Activated gamma-delta T cell treated with anti-CD3 and anti-CD28 coated beads, Interleukin-2, amount 50 U/mL, for 16 hours (primary cell): ENCODE measurements around the gene PRELID3B.

Source experiments
- DNase-seq: peaks from one replicate; pipeline ENCODE4 v3.0.0-alpha.2; 2020; ENCODE audit warnings: low read depth

PRELID3B gene

DNA sequence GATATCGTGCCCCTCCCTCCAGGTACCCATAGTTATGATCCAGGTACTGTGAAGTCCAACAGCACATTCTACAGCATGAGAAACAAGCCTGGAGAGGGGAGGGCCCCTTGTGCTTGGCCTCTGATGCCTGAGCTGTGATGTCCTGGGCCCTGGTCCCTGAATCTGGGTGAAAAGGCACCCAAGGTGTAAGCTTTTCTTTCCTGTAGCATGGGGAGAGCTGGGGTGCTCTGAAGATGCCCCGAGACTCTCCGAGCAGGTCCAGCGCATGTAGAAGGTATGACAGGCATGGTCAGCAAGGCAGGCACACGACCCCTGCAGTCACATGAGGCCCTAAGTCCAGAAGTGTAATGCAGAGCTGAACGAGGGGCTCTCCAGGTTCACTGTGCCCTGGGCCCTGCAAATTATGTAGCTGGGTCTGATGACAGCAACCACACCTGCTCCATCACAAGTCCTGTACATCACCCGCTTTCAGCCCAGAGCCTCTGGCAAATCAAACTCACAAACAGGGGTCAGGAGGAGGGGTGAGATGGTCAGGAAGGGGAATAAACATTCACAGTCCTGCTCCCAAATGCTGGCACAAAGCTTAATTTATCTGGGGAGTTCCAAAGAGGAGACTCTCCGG is 33.8 kb downstream of the PRELID3B start:
- no peak for DNase-seq

DNA sequence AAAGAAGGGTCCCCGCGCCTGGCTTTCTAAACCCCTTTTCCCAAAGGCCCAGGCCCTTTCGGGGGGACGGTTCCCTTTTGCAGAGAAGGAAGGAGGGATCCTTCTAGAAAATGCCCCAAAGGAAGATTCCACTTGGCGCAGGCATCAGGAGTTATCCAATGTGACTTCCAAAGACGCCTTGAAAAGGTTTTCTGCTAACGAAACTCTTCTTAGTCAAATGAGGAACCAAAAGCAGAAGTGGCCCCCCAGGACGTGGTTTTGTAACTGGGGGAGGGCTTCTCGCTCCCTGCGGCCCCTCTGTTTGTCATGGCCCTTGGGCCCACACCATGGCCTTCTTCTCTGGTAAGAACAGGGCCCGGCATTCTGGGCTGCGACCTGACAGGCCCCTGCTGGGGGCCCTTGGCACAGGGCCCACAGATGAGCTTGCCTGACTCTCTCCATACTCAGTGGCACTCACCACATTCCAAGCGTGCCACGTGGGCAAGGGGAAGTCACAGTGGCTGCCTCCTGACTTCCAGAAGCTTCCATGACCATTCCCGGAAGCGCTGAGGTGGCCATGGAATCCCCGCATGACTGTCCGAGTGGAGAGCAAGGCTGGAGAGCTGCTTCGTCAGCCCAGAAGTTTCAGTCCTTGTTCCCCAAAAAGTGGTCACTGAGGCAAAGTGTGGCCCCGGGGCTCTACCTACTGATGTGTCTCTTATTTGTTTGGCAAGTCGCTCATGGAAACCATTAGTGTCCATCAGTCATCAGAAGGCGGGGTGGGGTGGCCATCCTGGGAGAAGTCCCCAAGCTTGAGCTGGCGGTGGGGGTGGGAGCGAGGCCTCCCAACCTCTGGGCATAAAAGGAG is 34.7 kb downstream of the PRELID3B start:
- DNase-seq, result no peak

DNA sequence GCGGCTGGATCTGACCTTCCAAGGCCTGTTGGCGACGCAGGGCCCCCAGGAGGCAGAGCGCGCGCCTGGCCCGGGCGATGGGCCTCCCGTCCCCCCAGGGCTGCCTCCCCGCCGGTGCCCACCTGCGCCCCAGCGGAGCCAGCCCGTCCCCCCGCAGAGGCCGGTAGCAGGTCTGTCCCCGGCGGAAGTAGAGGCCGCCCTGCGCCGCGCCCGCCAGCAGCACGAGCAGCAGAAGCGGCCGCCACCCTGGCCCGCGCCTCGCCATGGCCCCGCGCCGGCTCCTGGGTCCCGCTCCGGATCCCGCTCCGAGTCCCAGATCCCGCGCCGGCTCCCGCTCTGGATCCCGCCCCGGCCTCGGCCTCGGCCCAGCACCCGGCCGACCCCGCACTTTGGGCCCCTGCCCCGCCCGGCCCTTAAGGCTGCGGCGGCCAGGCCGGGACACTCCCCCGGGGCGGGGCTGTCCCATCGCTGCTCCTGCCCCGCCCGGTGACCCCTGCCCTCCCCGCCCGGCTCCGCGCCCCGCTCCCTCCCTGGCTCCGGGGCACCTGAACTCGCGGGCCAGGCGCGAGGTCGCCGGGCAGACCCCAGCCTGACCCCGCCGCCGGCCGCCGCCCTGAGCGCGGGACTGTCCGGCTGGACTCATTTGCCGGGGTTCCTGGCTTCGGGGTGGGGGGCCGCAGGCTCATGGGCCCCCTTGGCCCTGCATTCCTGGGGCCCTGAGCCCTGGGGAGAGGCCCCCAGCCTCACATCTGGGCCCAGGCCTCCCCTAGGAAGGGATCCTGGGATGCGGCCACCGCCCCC is 35.5 kb downstream of the PRELID3B start, which contains the start of gene CTSZ:
TSS of gene CTSZ (minus strand) at position 391 of the 801 bp plus-strand sequence. CDS start at position 265, 126 bp downstream.
- DNase-seq, result no peak

DNA sequence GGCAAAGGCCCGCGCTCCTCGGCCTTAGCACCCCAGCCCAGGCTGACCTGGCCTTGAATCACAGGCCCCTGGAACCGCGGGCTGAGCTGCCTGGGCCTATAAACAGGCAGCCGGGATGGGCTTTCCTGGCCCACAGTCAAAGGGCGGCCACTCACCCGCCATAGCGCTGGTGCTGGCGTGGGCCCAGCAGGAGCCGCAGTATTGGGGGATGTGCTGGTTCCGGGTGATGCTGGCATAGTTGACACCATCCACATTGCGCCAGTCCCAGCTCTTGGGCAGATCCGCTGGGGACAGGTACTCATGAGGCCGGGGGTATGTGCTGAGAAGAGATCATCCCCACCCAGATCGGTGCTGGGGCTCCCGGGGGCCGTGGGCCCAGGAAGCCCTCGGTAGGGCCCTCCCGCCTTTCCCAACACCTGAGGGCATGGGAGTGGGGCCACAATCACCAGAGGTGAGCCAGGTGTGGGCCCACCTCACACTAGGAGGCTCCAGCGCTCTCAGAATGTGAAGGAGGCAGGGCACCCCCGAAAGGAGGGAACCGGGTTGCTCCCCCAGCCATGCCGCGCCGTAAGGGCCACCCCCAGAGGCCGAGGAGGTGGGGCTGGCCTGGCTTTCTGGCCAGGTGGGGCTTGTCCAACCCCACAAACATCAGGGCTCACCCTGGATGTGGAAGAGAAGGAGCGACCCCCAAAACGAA is 36.3 kb downstream of the PRELID3B start:
- DNase-seq, result no peak

DNA sequence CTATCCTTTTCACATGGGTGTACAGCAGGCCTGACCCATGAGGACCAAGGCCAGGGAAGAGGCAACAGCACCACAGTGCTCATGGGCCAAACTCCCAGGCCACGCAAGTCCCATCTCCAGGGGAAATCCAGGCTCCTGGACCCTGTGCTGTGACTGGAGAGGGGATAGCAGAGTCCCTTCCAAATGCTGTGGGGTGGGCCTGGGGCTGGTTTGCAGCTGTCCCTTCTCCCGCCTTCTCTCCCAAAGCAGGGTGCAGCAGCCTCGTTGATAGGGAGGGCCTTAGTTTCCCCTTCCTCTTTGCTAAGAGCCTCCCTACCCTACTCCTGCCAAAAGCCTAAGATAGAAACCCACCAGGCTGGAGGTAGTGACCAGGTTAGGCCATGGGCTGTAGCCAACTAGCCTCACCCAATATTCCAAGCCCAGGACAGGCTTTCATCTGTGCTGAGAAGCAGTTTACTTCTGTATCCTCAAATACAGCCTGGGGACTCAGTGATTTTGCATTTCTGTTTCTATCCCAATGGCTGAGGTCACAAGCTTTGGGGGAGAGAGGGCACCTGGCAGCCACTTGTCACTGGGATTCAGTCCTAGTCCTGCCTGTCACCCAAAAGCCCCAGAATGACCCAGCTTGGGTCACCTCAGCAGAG is 36.9 kb downstream of the PRELID3B start:
- no peak for DNase-seq

DNA sequence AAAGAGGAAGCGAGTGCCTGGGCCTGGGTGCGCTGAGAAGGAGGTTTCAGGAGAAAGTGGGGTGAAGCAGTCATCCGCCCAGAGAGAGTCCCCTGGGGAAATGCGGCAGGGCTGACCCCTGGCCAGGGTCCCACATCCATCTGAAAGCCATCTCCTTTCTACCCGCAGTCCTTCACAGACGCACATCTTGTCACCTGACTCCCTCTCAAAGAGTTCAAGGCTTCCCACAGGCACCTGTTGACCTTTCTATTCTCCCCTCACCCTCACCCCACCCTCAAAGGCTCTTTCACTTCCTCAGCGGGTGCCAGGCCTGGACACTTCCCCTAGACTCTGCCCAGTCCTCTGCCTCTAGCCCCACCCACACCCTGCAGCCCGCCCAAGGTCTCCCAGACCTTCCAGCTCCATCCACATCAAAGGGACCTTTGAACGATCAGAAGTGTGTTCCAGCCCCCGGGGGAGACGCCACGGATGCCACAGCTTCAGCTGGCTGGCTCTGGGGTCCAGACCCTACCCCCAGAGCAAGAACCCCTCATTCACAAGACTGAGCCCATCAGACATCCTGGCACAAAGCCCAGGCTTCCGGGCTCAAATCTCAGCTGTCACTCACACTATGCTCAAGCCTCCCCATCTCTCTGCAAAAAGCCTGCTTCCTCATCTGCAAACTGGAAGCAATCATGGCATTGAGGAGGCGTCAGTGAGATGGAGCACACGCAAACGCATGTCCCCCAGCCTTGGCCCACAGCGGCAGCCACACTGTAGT is 37.6 kb downstream of the PRELID3B start:
- no peak for DNase-seq

DNA sequence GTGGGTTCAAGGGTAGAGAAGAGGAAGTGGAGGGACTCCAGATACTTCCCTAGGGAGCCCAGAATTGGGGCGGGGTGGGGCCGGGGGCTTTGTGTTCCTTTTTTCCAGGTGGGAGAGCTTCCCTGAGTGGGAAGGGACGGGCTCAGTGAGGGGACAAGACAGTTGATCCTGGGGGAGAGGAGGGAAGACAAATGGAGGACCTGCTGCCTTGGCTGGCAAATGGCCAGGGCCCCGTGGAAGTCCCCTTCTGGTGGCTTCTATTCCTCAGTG is 38.2 kb downstream of the PRELID3B start:
- DNase-seq, result no peak

DNA sequence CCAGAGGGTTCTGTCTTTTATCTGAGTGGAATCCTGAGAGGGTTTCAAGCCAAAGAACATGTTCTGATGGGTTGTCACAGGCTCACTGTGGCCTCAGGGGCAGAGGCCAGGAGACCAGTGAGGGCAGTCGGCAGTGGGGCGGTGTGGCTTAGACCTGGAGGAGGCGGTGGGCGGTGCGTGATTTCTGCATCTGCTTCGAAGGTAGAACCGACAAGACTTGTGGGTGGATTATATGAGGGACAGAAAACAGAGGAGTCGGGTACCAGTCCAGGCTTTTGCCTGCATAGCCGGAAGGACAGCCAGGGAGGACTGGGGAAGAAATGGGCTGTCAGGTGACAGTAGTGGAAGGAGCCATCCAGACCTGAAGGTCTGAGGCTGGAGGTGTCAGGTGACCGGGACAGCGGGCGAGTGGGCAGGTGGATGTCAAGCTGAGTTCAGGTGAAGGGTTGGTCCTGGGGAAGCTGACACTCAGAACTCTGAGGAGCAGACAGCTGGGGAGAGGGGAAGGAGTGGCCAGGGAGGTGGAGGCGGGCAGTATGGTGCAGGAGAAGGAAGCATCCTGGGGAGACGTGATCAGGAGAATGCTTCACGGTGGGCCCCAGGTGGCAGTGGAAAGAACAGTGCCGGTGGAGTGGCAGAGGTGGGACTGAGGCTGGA is 38.6 kb downstream of the PRELID3B start:
- no peak for DNase-seq

DNA sequence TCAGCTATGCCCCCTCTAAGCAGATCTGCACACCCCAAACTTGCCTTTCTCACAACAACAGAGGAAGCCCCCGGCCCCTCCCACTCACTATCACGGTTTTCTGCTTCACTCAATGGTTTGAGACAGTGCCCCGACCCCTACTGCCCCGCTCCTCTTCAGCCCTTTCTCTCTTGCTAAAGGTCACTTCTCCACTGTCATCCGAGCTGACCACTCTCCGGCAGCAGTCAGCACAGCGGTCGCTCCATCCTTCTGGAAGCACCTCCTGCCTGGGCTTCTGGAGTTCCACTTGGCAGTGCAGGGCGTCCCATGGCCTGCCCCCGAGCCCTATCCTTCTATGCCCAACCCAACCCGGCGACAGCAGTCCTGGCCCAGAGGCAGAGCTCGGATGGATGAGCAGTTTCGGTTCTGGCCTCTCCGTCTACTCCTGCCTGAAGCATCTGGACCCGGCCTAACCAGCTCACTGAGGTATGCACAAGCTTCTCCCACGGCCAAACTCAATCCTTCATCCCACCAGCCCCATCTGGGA is 39.6 kb downstream of the PRELID3B start:
- DNase-seq, result no peak

DNA sequence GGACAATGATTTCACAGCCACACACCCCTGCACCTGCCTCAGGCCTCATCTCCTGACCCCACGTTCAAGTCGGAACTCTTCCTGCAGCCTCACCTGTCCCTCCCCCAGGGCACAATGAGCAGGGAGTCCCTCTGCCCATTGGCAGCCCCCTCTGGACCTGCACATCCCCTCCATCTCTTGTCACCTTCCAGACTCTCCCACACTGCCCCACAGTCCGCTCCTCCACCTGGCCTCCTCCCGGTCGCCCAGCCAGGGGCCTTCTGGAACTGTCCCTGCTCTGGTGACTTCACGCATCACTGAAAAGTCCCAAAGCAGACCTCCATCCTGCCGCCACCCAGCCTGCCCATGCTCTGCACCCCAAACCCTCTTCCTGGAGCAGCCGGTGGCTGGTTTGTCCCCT is 40.2 kb downstream of the PRELID3B start:
- DNase-seq, result no peak

DNA sequence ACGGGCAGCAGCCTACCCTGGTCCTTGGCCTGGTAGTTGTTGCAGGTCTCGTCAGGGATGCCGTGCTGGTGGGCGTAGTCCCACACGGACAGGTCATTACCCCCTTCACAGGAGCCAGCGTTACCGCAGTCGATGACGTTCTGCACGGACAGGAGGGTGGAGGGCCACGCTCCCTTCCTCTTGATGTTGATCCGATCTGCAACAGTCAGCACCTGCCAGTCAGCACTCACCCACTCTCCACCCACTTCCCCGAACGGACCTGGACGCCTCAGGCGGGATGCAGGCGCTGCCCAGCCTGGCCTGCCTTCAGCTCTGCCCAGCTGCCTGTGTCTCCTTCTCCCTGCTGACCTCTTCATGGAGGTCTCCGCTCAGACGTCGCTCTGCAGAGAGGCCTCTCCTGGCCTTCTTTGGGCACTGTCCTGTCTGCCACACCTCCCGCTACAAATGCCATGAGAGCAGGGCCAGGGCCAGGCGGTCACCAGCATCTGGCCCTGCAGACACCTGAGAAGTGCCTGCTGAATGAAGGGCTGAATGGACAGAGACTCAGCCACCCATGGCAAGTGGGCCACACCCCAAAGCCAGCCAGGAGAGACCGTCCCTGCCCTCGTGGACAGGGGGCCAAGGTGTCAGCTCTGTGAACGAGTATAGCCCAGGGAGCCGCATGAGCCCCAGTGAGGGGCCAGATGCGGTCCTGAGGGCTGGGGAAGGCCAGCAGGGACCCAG is 41.0 kb downstream of the PRELID3B start:
- no peak for DNase-seq

DNA sequence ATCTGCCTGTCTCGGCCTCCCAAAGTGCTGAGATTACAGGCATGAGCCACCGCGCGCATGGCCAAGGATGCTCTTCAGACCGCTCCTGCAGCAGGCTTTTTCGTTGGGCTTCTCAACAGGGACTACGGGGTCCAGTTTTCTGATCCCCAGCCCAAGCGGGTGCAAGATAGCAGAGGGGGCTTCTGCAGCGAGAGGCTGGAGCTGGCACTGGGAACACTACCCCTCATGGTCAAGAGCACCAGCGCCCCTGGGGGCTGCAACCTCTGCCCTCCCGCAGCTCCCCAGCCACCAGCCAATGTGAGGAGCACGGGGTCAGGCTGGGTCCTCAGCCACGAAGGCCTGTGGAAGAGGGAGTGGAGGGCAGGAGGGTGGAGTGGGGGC is 41.5 kb downstream of the PRELID3B start:
- DNase-seq, result no peak

DNA sequence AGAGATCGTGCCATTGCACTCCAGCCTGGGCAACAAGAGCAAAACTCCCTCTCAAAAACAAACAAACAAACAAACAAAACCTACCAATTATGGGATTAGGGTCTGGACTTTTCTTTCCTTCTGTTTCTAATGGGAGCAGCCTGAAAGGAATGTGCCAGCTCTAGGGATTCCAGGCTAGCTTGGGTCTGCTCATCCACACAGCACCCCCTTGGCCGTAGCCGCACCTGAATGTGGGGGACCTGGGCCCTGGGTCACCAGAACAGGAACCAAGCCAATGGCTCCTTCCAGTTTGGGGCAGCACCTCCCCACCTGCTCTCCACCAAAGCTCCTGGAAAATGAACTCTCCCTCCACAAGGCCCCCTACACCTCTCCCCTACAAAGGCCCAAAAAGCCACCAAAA is 42.3 kb downstream of the PRELID3B start:
- no peak for DNase-seq

DNA sequence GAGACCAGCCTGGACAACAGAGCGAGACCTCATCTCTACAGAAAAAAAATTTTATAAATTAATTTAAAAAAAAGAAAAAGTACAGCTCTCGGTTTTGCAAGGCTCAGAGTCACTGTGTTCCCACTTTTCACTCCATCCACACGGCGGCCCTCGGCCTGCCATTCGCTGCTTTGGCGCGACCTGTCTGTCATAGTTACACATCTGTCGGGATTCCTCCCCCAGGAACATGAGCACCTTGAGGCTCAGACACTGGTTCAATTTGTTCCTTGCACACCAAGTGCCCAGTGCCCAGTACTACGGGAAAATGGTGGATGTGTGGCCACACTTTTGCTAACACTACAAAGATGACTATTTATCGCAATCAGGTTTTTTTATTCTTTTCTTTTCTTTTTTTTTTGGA is 43.9 kb downstream of the PRELID3B start:
- DNase-seq, result no peak

DNA sequence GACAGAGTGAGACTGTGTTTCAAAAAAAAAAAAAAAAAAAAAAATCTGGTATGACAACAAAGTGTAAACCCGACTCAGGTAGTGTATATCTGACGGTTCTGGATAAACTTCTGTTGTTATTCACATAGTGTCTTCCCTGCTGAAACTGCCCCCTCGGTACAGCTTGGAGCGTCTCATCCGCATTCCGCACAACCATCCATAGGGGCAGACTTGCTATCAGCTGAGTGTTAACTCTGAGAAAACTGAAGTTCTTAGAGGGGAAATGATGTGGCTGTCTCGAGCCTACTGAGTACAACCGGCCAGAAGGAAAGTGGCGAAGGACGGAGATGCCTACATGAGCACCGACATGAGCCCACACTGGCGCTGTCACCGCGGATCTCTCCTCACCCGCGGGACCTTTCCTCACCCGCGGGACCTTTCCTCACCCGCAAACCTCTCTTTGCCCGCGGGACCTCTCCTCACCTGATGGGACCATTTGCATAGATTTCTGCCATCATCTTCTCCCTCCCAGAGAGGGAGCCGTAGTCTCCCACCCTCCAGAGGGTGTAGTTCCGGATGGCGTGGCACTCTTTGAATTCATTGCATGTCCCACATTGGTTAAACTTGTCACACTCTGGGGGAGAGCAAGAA is 45.3 kb downstream of the PRELID3B start:
- DNase-seq, result no peak

DNA sequence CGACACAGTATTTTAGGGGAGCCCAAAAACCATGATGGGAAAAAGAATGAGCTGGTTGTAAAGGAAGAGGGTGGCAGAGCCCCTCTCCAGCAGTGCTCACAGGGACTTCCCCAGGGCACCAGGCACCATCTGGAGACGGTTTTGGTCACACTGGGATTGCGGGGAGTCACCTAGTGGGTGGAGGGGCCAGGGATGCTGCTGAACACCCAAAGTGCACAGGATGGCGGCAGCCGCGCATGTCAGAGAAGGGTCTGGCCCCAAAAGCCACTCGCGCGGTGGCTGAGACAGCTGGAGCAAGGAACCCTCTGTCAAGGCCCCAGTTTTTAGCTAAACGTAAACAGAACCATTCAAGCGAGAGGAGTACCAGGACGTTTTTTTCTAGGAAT is 46.4 kb downstream of the PRELID3B start:
- no peak for DNase-seq

DNA sequence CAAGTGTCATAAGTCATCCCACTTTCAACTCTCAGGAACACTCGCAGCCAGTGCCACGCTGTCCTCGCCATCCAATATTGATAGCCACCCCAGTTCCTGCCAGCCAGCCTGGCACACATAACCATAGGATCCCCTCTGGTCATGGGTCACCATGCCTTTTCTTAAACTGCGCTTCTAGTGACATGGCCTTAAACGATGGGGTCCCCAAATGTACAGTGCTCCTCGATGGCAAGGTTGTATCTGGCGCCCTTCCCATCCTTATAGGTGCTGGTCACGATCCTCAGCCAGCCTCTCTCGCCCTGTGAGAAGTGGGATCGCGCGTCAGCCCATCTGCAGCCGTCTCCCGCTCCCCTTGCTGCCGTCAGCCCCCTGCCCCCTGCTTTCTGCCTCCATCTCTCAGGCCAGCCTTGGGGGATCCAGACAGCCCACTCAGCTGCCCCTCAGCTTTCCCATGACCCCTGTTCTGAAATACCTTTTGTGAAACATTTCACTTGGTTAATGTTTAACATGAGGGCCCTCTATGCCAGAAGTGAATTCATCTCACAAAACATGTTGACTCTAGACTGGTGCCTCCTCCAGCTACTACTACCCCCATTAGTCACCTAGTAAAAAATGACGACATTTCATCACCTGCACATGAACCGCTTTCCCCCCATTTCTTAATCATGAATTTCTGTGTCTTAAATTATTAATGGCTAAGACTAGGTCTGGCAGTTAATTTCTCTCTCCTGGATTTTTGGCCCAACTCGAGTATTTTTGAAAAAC is 46.9 kb downstream of the PRELID3B start:
- no peak for DNase-seq

DNA sequence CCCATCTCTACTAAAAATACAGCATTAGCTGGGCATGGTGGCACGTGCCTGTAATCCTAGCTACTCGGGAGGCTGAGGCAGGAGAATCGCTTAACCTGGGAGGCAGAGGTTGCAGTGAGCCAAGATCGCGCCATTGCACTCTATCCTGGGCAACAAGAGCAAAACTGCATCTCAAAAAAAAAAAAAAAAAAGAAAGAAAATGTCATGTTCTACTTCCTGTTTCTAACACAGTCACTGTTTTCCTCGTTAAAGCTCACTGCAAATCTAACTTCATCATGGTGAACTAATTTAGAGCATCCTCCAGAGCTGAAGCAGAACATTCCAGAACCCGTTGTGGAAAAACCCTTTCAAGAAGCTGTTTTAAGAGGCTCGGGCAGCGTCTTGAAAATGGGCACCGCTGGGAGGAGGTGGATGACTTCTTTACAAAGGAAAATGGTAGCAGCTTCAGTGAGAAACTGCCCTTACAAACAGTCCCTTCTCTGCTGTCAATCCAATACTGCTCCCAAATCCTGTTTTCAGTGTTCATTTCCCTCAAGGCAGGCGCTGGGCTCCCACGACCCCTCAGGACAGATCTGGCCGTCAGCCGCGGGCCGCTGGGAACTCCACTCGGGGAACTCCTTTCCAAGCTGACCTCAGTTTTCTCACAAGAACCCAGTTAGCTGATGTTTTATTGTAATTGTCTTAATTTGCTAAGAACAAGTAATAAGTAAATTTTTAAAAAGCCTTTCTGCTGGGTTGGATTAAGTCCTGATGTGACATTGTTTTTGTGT is 48.0 kb downstream of the PRELID3B start:
- DNase-seq, result no peak
